GM23338 (cell line): ENCODE data around the gene EYA3.

Source experiments
- CREB1 ChIP-seq: fragments of 250-450 bp; sonication (Bioruptor Pico); IDR thresholded peaks from 2 replicates; pipeline ENCODE4 v1.5.0; 2020; ENCODE audit warnings: low read depth, mild to moderate bottlenecking, moderate library complexity
- CTCF ChIP-seq, 2 experiments: fragments of 200-600 bp in 1 of 2; sonication (generic) in 1 of 2; conservative IDR thresholded peaks; 2 replicates each; pipeline versions ENCODE4 v1.5.1 to v1.6.1; 2016 to 2017; ENCODE audit warnings: antibody characterized with exemption in 2 of 2, low read depth in 2 of 2, mild to moderate bottlenecking in 2 of 2, moderate library complexity in 1 of 2
- EZH2 ChIP-seq: fragments of 200-600 bp; sonication (generic); IDR thresholded peaks from one replicate; pipeline ENCODE4 v1.8.0; 2017; ENCODE audit warnings: antibody characterized with exemption, mild to moderate bottlenecking, low read depth; ENCODE audit not compliant: unreplicated experiment
- EZH2phosphoT487 ChIP-seq: fragments of 200-600 bp; sonication (generic); IDR thresholded peaks from one replicate; pipeline ENCODE4 v1.8.1; 2018; ENCODE audit warnings: antibody characterized with exemption; ENCODE audit not compliant: unreplicated experiment
- JUNB ChIP-seq: IDR thresholded peaks from one replicate; pipeline ENCODE4 v1.6.1; 2016; ENCODE audit warnings: antibody characterized with exemption; ENCODE audit not compliant: unreplicated experiment
- POLR2AphosphoS5 ChIP-seq: IDR thresholded peaks from 2 replicates; pipeline ENCODE4 v1.6.1; 2016; ENCODE audit warnings: antibody characterized with exemption, low read depth
- REST ChIP-seq: IDR thresholded peaks from one replicate; pipeline ENCODE4 v1.6.1; 2018; ENCODE audit warnings: antibody characterized with exemption; ENCODE audit not compliant: unreplicated experiment
- ZNF114 ChIP-seq: fragments of 250-450 bp; sonication (Bioruptor Pico); IDR thresholded peaks from 2 replicates; pipeline ENCODE4 v1.5.0; 2020; ENCODE audit warnings: mild to moderate bottlenecking, moderate library complexity
- TF ChIP-seq, protein P1 (sequence below): IDR thresholded peaks from 2 replicates; pipeline ENCODE4 v1.6.1; 2016; ENCODE audit warnings: antibody characterized with exemption

- TF ChIP-seq CTCF (conservative IDR thresholded peaks at IDR 0.05; ENCODE audit: low read depth in 2 of 2) (no peak), CREB1 (no peak), POLR2AphosphoS5 (no peak), EZH2 (no peak), EZH2phosphoT487 (no peak), REST (no peak), JUNB (no peak), ZNF114 (CRISPR knock-in tag) (no peak)
- TF ChIP-seq, protein P1, sequence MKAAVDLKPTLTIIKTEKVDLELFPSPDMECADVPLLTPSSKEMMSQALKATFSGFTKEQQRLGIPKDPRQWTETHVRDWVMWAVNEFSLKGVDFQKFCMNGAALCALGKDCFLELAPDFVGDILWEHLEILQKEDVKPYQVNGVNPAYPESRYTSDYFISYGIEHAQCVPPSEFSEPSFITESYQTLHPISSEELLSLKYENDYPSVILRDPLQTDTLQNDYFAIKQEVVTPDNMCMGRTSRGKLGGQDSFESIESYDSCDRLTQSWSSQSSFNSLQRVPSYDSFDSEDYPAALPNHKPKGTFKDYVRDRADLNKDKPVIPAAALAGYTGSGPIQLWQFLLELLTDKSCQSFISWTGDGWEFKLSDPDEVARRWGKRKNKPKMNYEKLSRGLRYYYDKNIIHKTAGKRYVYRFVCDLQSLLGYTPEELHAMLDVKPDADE, result no peak
These were observed 137.0 kb downstream of the EYA3 start for GRCh38 chr1:27951396-27951795.
